Measurements from ENCODE around the gene ZNF33A. TPM values are rescaled to one million over a fixed set of nuclear protein-coding genes. Genes with fewer than 3 reads are reported as not detected.

Gene ZNF33A
- total and polyA plus RNA-seq, 10 of the 15 experiments (the other 5 are each of a cell fraction or from before 2014, with no cell fraction given) = 9.8 to 29.9 (median 18.3) TPM

- peak; percentile 74 for TF ChIP-seq ZNF687 (IDR thresholded peaks at IDR 0.05)
- no peak for TF ChIP-seq MEF2B (IDR thresholded peaks at IDR 0.05; ENCODE audit: partially characterized antibody, poor library complexity, severe bottlenecking)
- TF ChIP-seq MEF2A (IDR thresholded peaks at IDR 0.05; ENCODE audit: insufficient read depth, low read depth, low read length) = no peak
- TF ChIP-seq LARP7 (IDR thresholded peaks at IDR 0.05) = peak; percentile 86
- TF ChIP-seq PRDM15 (CRISPR knock-in tag; IDR thresholded peaks at IDR 0.05) = no peak
- no peak for TF ChIP-seq NFYA (IDR thresholded peaks at IDR 0.05; ENCODE audit: borderline replicate concordance, low read depth, low read length)
- no peak for TF ChIP-seq TAF1 (IDR thresholded peaks at IDR 0.05; ENCODE audit: borderline replicate concordance, low read depth, low read length)
- TF ChIP-seq GABPA (IDR thresholded peaks at IDR 0.05; ENCODE audit: low read depth) = no peak
- TF ChIP-seq RCOR1 (conservative IDR thresholded peaks at IDR 0.05; ENCODE audit: low read depth, low read length) = no peak
- TF ChIP-seq CHD4 (IDR thresholded peaks at IDR 0.05) = no peak
- TF ChIP-seq ZBTB33 (IDR thresholded peaks at IDR 0.05) = no peak
- TF ChIP-seq SPI1 (IDR thresholded peaks at IDR 0.05; ENCODE audit: borderline replicate concordance, insufficient read depth, low read depth, low read length) = no peak
- no peak for TF ChIP-seq HSF1 (IDR thresholded peaks at IDR 0.05; ENCODE audit: low read depth, low read length)
- peak; percentile 45; the same call in 1 of the 2 replicates for TF ChIP-seq RUNX3 (IDR thresholded peaks at IDR 0.05; ENCODE audit: low read length)
- no peak for TF ChIP-seq IRF3 (IDR thresholded peaks at IDR 0.05)
- no peak for TF ChIP-seq POLR2AphosphoS2 (IDR thresholded peaks at IDR 0.05; ENCODE audit: low read depth, low read length)
- TF ChIP-seq CBX3 (IDR thresholded peaks at IDR 0.05; ENCODE audit: borderline replicate concordance, low read depth) = no peak
These were observed 34.2 kb upstream of the ZNF33A start, which contains the start of gene ZNF25 (continued) for GRCh38 chr10:37976091-37976879.
